Glutamatergic neuron (in vitro differentiated cells): Measurements from ENCODE around the gene KDM3B. TPM values are rescaled to one million over a fixed set of nuclear protein-coding genes. Genes with fewer than 3 reads are reported as not detected.

Experiments used
- DNase-seq: peaks from one replicate; pipeline ENCODE4 v3.0.0; 2022
- H3K27ac Mint-ChIP-seq: one replicate; pipeline ENCODE4 v1.8.0; 2020; ENCODE audit warnings: mild to moderate bottlenecking, mixed read lengths, inconsistent platforms; ENCODE audit not compliant: unreplicated experiment
- H3K27me3 Mint-ChIP-seq: one replicate; pipeline ENCODE4 v1.8.0; 2020; ENCODE audit warnings: mild to moderate bottlenecking, moderate library complexity, mixed read lengths, inconsistent platforms; ENCODE audit not compliant: unreplicated experiment
- H3K36me3 Mint-ChIP-seq: one replicate; pipeline ENCODE4 v1.8.0; 2020; ENCODE audit warnings: mild to moderate bottlenecking, mixed read lengths, inconsistent platforms; ENCODE audit not compliant: unreplicated experiment
- H3K4me1 Mint-ChIP-seq: one replicate; pipeline ENCODE4 v1.8.0; 2020; ENCODE audit warnings: mild to moderate bottlenecking, low read depth, mixed read lengths, inconsistent platforms; ENCODE audit not compliant: unreplicated experiment
- H3K4me3 Mint-ChIP-seq: one replicate; pipeline ENCODE4 v1.8.0; 2020; ENCODE audit warnings: mild to moderate bottlenecking, mixed read lengths, inconsistent platforms; ENCODE audit not compliant: unreplicated experiment
- H3K9me3 Mint-ChIP-seq: one replicate; pipeline ENCODE4 v1.8.0; 2020; ENCODE audit warnings: mild to moderate bottlenecking, moderate library complexity, mixed read lengths, inconsistent platforms; ENCODE audit not compliant: unreplicated experiment
- total RNA-seq: library from RNA; stranded (reverse); fragmentation: NEBNext Ultra II Directional; extraction: Animal tissue kit (Norgen Biotek cat#: 25700); gene quantifications from one replicate; pipeline ENCODE4 v1.2.1, GENCODE V29; 2021; ENCODE audit not compliant: unreplicated experiment
- TF ChIP-seq, protein P1 (sequence below): fragments of 200-600 bp; sonication (generic); IDR thresholded peaks from one replicate; pipeline ENCODE4 v1.5.0; 2021; ENCODE audit not compliant: partially characterized antibody, unreplicated experiment

KDM3B gene
- total RNA-seq, 1 donor from 2014 or later: 98.5 TPM

GRCh38 chr5:138476918-138477317, 124.4 kb downstream of the KDM3B start:
- DNase-seq: no peak
- Mint-ChIP-seq H3K4me1 (no peaks in the 10 kb centered on the region), H3K36me3 (peaks cover 6% of the 10 kb centered on the region), H3K4me3 (no peak overlapping the region), H3K9me3 (peaks cover 2% of the 10 kb centered on the region), H3K27me3 (peaks cover 1% of the 10 kb centered on the region), H3K27ac (no peak overlapping the region)
- TF ChIP-seq, protein P1, sequence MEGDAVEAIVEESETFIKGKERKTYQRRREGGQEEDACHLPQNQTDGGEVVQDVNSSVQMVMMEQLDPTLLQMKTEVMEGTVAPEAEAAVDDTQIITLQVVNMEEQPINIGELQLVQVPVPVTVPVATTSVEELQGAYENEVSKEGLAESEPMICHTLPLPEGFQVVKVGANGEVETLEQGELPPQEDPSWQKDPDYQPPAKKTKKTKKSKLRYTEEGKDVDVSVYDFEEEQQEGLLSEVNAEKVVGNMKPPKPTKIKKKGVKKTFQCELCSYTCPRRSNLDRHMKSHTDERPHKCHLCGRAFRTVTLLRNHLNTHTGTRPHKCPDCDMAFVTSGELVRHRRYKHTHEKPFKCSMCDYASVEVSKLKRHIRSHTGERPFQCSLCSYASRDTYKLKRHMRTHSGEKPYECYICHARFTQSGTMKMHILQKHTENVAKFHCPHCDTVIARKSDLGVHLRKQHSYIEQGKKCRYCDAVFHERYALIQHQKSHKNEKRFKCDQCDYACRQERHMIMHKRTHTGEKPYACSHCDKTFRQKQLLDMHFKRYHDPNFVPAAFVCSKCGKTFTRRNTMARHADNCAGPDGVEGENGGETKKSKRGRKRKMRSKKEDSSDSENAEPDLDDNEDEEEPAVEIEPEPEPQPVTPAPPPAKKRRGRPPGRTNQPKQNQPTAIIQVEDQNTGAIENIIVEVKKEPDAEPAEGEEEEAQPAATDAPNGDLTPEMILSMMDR: no peak

DNA sequence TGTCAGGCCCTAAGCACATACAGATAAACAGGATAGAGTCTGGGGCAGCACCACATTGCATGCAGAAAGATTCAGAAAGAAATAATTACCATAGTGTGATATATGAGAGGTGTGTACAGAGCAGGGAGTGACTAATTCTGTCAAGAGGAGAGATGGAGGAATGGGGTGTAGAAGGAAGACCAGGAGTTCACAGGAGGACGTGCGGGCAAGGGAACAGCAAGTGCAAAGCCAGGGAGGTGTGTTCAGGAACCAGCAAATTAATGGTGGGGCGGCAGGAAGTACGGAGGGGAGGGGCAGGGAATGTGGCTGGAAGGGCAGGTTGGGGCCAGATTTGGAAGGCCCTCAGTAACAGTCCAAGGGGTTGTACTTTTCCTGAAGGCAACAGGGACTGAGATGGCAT, 130.2 kb downstream of the KDM3B start:
- Mint-ChIP-seq H3K9me3 (peaks cover 2% of the 10 kb centered on the region), H3K36me3 (no peaks in the 10 kb centered on the region), H3K4me1 (no peaks in the 10 kb centered on the region), H3K27me3 (no peaks in the 10 kb centered on the region), H3K4me3 (no peak overlapping the region), H3K27ac (no peak overlapping the region)
- TF ChIP-seq, protein P1: no peak
- no peak for DNase-seq

Other genes with a start within 250 kb of the KDM3B start
- 0.71 TPM for gene NME5, start 213.3 kb upstream of the KDM3B start, total RNA-seq
- 62.3 TPM for gene BRD8, start 174.1 kb upstream of the KDM3B start, total RNA-seq
- 8.7 TPM for gene KIF20A, start 173.6 kb upstream of the KDM3B start, total RNA-seq
- 28.9 TPM for gene CDC23, start 139.4 kb upstream of the KDM3B start, total RNA-seq
- 1.1 TPM for gene GFRA3, start 78.1 kb upstream of the KDM3B start, total RNA-seq
- 3.2 TPM for gene CDC25C, start 20.9 kb upstream of the KDM3B start, total RNA-seq
- gene FAM53C, start 14.4 kb upstream of the KDM3B start, total RNA-seq: 69.9 TPM
- gene REEP2, start 86.4 kb downstream of the KDM3B start, total RNA-seq: 232 TPM
- gene EGR1, start 112.8 kb downstream of the KDM3B start, total RNA-seq: 1.3 TPM
- gene ETF1, start 190.6 kb downstream of the KDM3B start, total RNA-seq: 70.4 TPM
- 184 TPM for gene HSPA9, start 222.7 kb downstream of the KDM3B start, total RNA-seq